Activated T-cell treated with anti-CD3 and anti-CD28 coated beads, Interleukin-2, amount 50 U/mL, for 24 hours (primary cell): ENCODE results near the gene LRTM2.
"Not testable (repeated sequence)": the region's sequence is repeated elsewhere in the genome, so short reads cannot be mapped to it uniquely, and the experiment has no call there.

Experiments used
- DNase-seq: peaks from one replicate; pipeline ENCODE4 v3.0.0-alpha.2; 2020
- H3K27ac Mint-ChIP-seq: 2 replicates; pipeline ENCODE4 v1.8.0; 2020; ENCODE audit warnings: mild to moderate bottlenecking, mixed read lengths
- H3K27me3 Mint-ChIP-seq: 2 replicates; pipeline ENCODE4 v1.8.0; 2020; ENCODE audit warnings: mixed read lengths
- H3K36me3 Mint-ChIP-seq: 2 replicates; pipeline ENCODE4 v1.8.0; 2020; ENCODE audit warnings: low read depth, mixed read lengths
- H3K4me1 Mint-ChIP-seq: 2 replicates; pipeline ENCODE4 v1.8.0; 2020; ENCODE audit warnings: low read depth, mixed read lengths
- H3K4me3 Mint-ChIP-seq: 2 replicates; pipeline ENCODE4 v1.8.0; 2020; ENCODE audit warnings: mild to moderate bottlenecking, moderate library complexity, mixed read lengths
- H3K9me3 Mint-ChIP-seq: 2 replicates; pipeline ENCODE4 v1.8.0; 2020; ENCODE audit warnings: mixed read lengths

LRTM2 gene

DNA sequence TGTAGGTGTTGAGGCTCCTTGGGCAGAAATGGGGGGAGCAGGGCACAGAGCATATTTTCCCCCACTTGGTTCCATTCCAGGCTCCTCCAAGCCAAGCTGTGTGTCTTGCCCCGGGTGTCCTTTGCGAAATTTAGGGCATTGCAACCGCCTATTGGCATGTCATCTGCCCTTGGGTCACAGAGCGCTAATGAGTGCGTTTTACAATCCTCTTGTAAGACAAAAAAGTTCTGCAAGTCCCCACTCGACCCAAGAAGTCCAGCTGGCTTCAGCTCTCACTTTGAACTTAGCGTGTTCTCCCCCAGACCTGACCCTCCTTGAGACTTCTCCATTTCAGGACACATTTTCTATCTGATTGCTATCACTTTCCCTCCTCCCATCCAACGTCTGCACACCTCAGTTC lies 6.1 kb upstream of the LRTM2 start:
- peaks cover 3% of the 10 kb centered on the region for H3K27me3 Mint-ChIP-seq
- no peaks in the 10 kb centered on the region for H3K9me3 Mint-ChIP-seq
- no peak overlapping the region for H3K4me3 Mint-ChIP-seq
- DNase-seq: no peak
- no peaks in the 10 kb centered on the region for H3K36me3 Mint-ChIP-seq
- H3K4me1 Mint-ChIP-seq: peaks cover 17% of the 10 kb centered on the region
- no peak overlapping the region for H3K27ac Mint-ChIP-seq

GRCh38 chr12:1815108-1815507 lies 5.3 kb upstream of the LRTM2 start:
- Mint-ChIP-seq H3K4me3 (no peak overlapping the region), H3K36me3 (no peaks in the 10 kb centered on the region), H3K4me1 (peaks cover 15% of the 10 kb centered on the region), H3K27ac (no peak overlapping the region), H3K9me3 (no peaks in the 10 kb centered on the region), H3K27me3 (peaks cover 12% of the 10 kb centered on the region)
- no peak for DNase-seq

DNA sequence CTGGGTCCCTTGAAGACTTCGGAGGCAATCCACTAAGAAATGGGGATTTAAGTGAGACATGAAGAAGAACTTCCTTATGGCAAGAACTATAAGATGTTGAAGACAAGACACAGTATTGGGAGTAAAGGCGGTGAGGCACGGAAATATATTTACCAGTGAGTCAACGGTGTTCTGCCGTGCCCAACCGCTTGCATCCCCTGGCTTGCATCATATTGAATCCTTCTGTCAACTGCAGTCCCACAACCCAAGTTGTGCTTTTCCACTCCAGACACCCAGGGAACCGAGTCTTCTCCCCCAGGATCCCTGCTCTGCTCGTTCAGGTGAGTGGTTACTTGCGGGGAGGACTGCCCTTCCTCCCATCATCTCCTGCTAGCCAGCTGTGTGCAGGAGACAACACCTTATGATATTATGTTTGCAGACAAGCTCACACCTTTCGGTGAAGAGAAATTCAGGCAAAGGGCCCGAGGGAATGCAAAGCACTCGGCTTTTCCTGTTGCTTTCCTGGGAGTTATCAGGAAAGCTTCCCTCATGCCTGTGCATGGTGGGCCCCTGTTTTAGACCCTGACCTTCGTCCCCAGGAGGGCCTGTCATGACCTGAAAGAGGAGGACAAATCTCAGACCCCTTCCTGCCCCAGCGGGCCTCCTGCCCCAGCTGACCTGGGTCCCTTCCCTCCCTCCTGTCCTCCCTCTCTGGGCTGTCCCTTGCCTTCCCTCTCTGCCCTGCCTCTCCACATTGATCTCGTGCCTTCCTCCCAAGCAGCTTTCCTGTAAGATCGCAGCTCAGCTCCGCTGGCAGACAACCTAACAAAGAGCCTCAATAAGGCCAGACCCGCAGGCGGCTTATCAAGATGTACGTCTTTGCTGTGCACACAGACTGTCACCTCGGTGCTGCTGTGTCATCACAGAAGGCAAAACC lies 4.3 kb upstream of the LRTM2 start:
- no peak overlapping the region for H3K27ac Mint-ChIP-seq
- no peak overlapping the region for H3K4me3 Mint-ChIP-seq
- H3K9me3 Mint-ChIP-seq: no peaks in the 10 kb centered on the region
- DNase-seq: no peak
- H3K27me3 Mint-ChIP-seq: peaks cover 21% of the 10 kb centered on the region
- H3K4me1 Mint-ChIP-seq: peaks cover 9% of the 10 kb centered on the region
- H3K36me3 Mint-ChIP-seq: no peaks in the 10 kb centered on the region

GRCh38 chr12:1816730-1817348 lies 3.5 kb upstream of the LRTM2 start:
- no peak for DNase-seq
- H3K4me3 Mint-ChIP-seq: no peak overlapping the region
- peaks cover 9% of the 10 kb centered on the region for H3K4me1 Mint-ChIP-seq
- no peaks in the 10 kb centered on the region for H3K9me3 Mint-ChIP-seq
- peaks cover 29% of the 10 kb centered on the region for H3K27me3 Mint-ChIP-seq
- H3K27ac Mint-ChIP-seq: no peak overlapping the region
- H3K36me3 Mint-ChIP-seq: no peaks in the 10 kb centered on the region

- not testable (repeated sequence) for H3K4me1 Mint-ChIP-seq, H3K9me3 Mint-ChIP-seq, H3K4me3 Mint-ChIP-seq, DNase-seq, H3K27ac Mint-ChIP-seq, H3K36me3 Mint-ChIP-seq
- peaks cover 38% of the 10 kb centered on the region for H3K27me3 Mint-ChIP-seq
Observed at GRCh38 chr12:1817928-1818327, 2.4 kb upstream of the LRTM2 start.

GRCh38 chr12:1819050-1819449 lies 1.3 kb upstream of the LRTM2 start:
- no peaks in the 10 kb centered on the region for H3K36me3 Mint-ChIP-seq
- no peak overlapping the region for H3K4me3 Mint-ChIP-seq
- no peak overlapping the region for H3K27ac Mint-ChIP-seq
- no peaks in the 10 kb centered on the region for H3K9me3 Mint-ChIP-seq
- no peak for DNase-seq
- H3K4me1 Mint-ChIP-seq: peaks cover 3% of the 10 kb centered on the region
- H3K27me3 Mint-ChIP-seq: peaks cover 41% of the 10 kb centered on the region

DNA sequence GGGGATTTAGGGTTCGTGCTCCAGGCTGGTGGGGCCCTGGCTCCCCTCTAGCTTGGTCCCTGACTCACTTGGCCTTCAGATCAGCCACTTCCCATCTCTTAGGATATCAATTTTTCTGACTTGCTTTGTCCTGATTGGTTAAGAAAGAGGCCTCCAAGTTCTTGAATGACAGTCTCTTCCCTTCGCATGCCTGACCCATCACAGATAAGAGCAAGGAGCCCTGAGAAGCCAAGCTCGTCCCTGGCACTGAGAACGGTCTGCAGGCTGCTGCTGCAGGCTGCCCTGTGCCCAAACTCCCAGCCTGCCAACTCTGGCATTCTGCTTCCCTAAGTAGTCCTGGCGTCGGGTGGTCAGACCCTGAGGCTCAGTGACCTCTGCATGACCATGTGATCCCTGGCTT lies 794 bp upstream of the LRTM2 start:
- no peak for DNase-seq
- Mint-ChIP-seq H3K36me3 (no peaks in the 10 kb centered on the region), H3K9me3 (no peaks in the 10 kb centered on the region), H3K27me3 (peaks cover 41% of the 10 kb centered on the region), H3K27ac (no peak overlapping the region), H3K4me3 (no peak overlapping the region), H3K4me1 (peaks cover 3% of the 10 kb centered on the region)

GRCh38 chr12:1820896-1821291 lies 529 bp downstream of the LRTM2 start:
- peaks cover 41% of the 10 kb centered on the region for H3K27me3 Mint-ChIP-seq
- H3K27ac Mint-ChIP-seq: no peak overlapping the region
- no peak for DNase-seq
- no peak overlapping the region for H3K4me3 Mint-ChIP-seq
- H3K4me1 Mint-ChIP-seq: peaks cover 3% of the 10 kb centered on the region
- H3K36me3 Mint-ChIP-seq: no peaks in the 10 kb centered on the region
- H3K9me3 Mint-ChIP-seq: no peaks in the 10 kb centered on the region

- H3K27me3 Mint-ChIP-seq: peaks cover 41% of the 10 kb centered on the region
- DNase-seq: no peak
- no peaks in the 10 kb centered on the region for H3K9me3 Mint-ChIP-seq
- H3K4me3 Mint-ChIP-seq: no peak overlapping the region
- no peak overlapping the region for H3K27ac Mint-ChIP-seq
- peaks cover 3% of the 10 kb centered on the region for H3K4me1 Mint-ChIP-seq
- H3K36me3 Mint-ChIP-seq: no peaks in the 10 kb centered on the region
Observed at GRCh38 chr12:1821805-1822204, 1.4 kb downstream of the LRTM2 start.

- Mint-ChIP-seq H3K9me3 (no peaks in the 10 kb centered on the region), H3K4me1 (peaks cover 3% of the 10 kb centered on the region), H3K36me3 (no peaks in the 10 kb centered on the region), H3K27ac (no peak overlapping the region), H3K4me3 (no peak overlapping the region), H3K27me3 (peaks cover 41% of the 10 kb centered on the region)
- no peak for DNase-seq
Observed at GRCh38 chr12:1822699-1823098, 2.3 kb downstream of the LRTM2 start.

GRCh38 chr12:1823237-1823636 lies 2.9 kb downstream of the LRTM2 start:
- Mint-ChIP-seq H3K4me1 (peaks cover 3% of the 10 kb centered on the region), H3K4me3 (no peak overlapping the region), H3K9me3 (no peaks in the 10 kb centered on the region), H3K36me3 (no peaks in the 10 kb centered on the region), H3K27ac (no peak overlapping the region), H3K27me3 (peaks cover 41% of the 10 kb centered on the region)
- no peak for DNase-seq

DNA sequence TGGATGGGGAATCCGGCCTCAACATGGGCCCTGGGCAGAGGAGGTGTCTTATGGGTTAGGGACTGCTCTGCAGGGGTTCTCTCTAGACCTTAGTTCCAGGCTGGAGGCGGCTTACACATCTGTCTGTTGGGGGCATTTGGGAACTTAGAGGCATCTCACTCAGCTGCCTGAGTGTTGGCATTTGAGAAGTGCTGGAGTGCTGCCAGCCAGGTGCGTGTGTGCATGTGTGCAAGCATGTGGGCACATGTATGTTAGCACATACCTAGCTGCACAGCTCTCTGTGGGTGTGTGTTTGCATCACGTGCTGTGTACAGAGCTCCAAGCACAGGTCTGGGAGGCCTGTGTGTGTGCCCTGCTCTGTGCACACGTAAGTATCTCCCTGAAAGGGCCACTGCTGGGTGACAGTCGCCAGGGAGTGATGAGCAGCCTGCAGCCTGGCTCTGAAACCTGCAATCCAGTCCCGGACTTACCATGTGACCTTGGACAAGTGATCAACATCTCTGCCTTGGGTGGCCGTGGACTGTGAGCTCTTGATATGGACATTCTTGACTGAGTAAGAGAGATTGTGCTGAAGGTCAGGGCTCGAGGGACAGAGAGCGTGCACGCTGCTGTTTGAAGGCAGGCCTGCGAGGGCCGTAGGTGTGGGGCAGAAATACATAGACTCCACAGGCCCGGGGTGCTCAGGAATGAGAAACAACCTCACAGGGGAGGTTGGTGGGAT lies 5.2 kb downstream of the LRTM2 start:
- H3K4me1 Mint-ChIP-seq: no peaks in the 10 kb centered on the region
- H3K36me3 Mint-ChIP-seq: no peaks in the 10 kb centered on the region
- no peak for DNase-seq
- H3K27ac Mint-ChIP-seq: no peak overlapping the region
- peaks cover 33% of the 10 kb centered on the region for H3K27me3 Mint-ChIP-seq
- no peak overlapping the region for H3K4me3 Mint-ChIP-seq
- H3K9me3 Mint-ChIP-seq: no peaks in the 10 kb centered on the region

- peaks cover 33% of the 10 kb centered on the region for H3K27me3 Mint-ChIP-seq
- H3K4me1 Mint-ChIP-seq: no peaks in the 10 kb centered on the region
- DNase-seq: no peak
- no peaks in the 10 kb centered on the region for H3K9me3 Mint-ChIP-seq
- no peaks in the 10 kb centered on the region for H3K36me3 Mint-ChIP-seq
- H3K4me3 Mint-ChIP-seq: no peak overlapping the region
- no peak overlapping the region for H3K27ac Mint-ChIP-seq
Observed at GRCh38 chr12:1826401-1826800, 6.0 kb downstream of the LRTM2 start.

- no peaks in the 10 kb centered on the region for H3K36me3 Mint-ChIP-seq
- H3K4me1 Mint-ChIP-seq: no peaks in the 10 kb centered on the region
- no peak for DNase-seq
- peaks cover 32% of the 10 kb centered on the region for H3K27me3 Mint-ChIP-seq
- H3K4me3 Mint-ChIP-seq: no peak overlapping the region
- no peak overlapping the region for H3K27ac Mint-ChIP-seq
- H3K9me3 Mint-ChIP-seq: no peaks in the 10 kb centered on the region
Observed at GRCh38 chr12:1826867-1827705, 6.7 kb downstream of the LRTM2 start.
